ENCODE measurements around the gene NTN1. TPM values are rescaled to one million over a fixed set of nuclear protein-coding genes. Genes with fewer than 3 reads are reported as not detected.

Gene NTN1
- total RNA-seq, 1 experiment from 2014 or later, result 22.8 TPM

DNA sequence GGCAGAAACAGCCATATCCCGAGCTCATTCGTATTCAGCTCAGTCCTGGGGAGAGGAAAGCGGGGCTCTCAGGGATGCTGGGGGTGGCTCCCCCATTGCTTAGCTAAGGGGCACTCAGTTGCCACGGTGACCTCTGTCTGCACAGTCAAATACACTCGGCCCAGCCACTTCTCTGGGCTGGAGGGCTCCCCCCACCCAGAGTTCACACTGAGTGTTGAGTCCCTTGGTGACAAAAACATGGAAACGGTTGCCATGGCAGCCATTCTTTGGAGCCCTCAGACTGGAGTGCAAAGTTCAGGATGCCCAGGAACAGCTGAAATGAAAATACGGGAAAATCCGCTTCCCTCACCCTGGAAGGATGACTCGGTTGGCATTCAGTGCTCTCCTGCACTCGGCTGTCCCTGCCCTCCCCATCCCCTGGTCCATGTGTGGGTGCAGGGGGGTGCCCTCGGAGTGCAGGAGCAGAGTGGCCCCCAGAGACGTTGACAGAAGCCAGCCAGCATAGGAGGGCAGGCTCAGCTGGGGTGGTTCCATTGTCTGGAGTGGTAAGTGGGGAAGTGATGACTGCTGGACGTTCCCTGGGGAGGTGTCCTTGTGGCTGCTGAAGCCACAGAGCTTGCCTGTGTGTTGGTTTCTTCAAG lies 216.5 kb downstream of the NTN1 start:
- Histone ChIP-seq H3K4me3 (no peak overlapping the region), H3K27ac (no peak overlapping the region), H3K36me3 (no peaks in the 10 kb centered on the region), H3K9me3 (replicated peaks) (no peaks in the 10 kb centered on the region; the same call in 1 of the 2 replicates), H3K4me1 (replicated peaks) (peaks cover 31% of the 10 kb centered on the region), H3K27me3 (replicated peaks) (no peaks in the 10 kb centered on the region)
- no peak for DNase-seq (ENCODE audit: low read depth in 1 of 2, low spot score in 2 of 2)

DNA sequence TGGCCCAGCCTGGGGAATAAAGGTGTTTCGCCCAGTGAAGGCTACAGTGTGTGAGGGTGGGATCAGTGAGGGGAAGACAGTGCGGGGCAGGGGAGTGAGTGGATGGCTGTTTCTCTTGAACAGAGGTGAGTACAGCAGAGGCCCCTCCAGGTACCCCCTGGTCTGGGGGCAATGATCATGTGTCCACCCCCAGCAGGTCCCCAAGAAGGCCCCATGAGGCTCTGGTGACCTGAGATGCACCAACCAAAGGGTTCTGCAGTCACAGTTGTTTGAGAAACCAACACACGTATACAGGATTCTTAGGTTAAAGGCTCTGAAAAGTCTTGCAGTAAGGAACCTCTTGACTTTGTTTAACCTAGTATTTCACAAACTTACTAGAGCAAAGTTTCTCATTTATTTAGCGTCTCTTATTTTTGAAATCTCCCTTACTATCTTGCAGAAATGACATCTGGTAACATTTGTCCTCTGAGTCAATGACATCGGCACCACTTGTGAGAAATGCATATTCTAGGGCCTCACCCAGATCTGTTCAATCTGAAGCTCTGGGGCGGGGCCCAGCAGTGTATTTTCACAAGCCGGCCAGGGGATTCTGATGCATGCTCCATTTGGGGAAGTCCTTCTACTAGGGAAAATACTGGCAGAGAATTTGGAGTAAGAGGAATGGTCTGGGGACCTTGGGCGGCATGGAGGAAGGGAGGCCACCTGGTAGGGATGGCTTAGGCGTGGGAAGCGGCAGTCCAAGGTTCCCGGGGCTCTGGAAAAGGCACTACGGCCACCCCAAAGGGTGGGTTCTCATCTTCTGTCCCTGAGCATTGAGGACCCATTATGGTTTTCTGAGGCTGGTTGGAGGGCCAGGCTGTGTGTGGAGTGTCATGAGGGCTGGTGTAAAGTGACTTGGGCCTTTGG lies 217.3 kb downstream of the NTN1 start:
- H3K4me3 ChIP-seq, result no peak overlapping the region
- H3K9me3 ChIP-seq (replicated peaks), result no peaks in the 10 kb centered on the region; the same call in 1 of the 2 replicates
- no peaks in the 10 kb centered on the region for H3K36me3 ChIP-seq
- H3K27me3 ChIP-seq (replicated peaks), result no peaks in the 10 kb centered on the region
- H3K4me1 ChIP-seq (replicated peaks), result peaks cover 40% of the 10 kb centered on the region
- no peak for DNase-seq (ENCODE audit: low read depth in 1 of 2, low spot score in 2 of 2)
- no peak overlapping the region for H3K27ac ChIP-seq

GRCh38 chr17:9239246-9239792 lies 218.0 kb downstream of the NTN1 start:
- no peak overlapping the region for H3K4me3 ChIP-seq
- no peaks in the 10 kb centered on the region for H3K27me3 ChIP-seq (replicated peaks)
- DNase-seq (ENCODE audit: low read depth in 1 of 2, low spot score in 2 of 2), result no peak
- no peaks in the 10 kb centered on the region; the same call in 1 of the 2 replicates for H3K9me3 ChIP-seq (replicated peaks)
- H3K27ac ChIP-seq, result no peak overlapping the region
- no peaks in the 10 kb centered on the region for H3K36me3 ChIP-seq
- H3K4me1 ChIP-seq (replicated peaks), result peaks cover 47% of the 10 kb centered on the region

DNA sequence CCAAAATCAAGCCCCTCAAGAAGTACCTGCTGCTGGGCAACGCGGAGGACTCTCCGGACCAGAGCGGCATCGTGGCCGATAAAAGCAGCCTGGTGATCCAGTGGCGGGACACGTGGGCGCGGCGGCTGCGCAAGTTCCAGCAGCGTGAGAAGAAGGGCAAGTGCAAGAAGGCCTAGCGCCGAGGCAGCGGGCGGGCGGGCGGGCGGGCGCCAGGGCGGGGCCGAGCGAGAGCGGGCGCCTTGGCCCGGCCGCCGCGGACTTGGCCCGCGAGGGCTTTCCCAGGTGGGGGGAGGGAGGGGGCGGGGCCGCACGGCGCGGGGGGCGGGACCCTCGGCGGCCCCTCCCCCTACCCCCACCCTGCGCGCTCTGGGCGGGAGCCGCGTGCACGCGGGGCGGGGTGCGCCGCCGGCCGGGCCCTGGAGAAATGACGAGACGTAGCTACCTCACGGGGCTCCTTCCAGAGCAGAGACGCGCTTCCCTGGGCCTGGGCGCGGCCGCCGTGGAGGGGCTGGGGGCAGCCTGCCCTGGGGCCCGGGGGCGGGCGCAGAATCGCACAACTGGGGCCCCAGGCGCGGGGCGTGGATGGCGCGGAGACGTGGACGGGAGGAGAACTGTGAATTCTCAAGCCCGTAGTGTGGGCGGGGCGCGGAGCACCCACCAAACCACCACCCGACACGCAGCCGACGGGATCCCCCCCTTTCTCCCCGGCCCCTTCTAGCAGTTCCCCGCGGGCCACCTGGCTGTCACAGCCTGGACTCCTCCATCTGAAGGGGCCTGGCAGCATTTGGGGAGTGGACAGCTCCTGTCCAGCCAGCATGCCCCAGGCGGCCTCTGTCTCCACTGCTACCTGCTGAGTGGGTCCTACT lies 218.7 kb downstream of the NTN1 start:
- DNase-seq (ENCODE audit: low read depth in 1 of 2, low spot score in 2 of 2), result no peak
- peak overlapping the region; percentile 82 for H3K27ac ChIP-seq
- H3K4me3 ChIP-seq, result peak overlapping the region; percentile 19

DNA sequence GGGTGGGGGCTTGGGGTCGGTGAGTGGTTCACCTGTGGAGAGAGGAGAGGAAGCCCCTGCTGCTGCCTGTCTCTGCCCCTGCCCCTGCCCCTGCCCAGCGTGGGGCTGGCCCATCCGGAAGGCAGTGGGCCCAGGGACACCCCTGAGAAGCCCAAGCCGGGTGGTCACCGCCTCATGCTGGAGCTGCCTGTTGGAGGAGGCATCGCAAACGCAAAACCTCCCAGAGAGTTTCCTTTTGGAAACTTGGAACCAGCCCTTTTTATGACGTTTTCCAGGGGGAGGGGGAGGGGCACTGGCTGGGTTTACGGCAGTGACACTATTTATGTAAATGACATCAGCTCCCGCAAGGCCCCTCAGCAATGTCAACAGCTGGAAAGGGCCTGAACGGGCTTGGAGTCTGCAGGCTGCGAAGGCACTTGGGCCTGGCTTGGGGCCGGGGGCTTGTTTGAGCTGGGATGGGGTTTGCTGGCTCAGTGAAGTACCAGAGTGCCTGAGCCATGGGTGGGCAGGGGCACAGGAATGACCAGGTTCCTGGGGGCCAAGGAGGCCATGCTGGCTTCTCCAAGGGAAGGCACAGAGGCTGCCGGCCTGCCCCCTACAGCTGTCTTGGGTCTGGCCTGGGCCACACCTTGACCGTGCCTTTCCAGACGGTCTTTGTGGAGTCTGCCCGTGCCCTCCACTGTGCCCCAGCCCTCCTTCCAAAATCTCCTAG lies 219.5 kb downstream of the NTN1 start:
- H3K27ac ChIP-seq, result peak overlapping the region; percentile 82
- no peaks in the 10 kb centered on the region for H3K36me3 ChIP-seq
- H3K4me3 ChIP-seq, result peak overlapping the region; percentile 19
- H3K4me1 ChIP-seq (replicated peaks), result peaks cover 54% of the 10 kb centered on the region
- DNase-seq (ENCODE audit: low read depth in 1 of 2, low spot score in 2 of 2), result peak; percentile 88
- H3K27me3 ChIP-seq (replicated peaks), result no peaks in the 10 kb centered on the region
- no peaks in the 10 kb centered on the region; the same call in 1 of the 2 replicates for H3K9me3 ChIP-seq (replicated peaks)

More for the DNA sequence above, 218.7 kb downstream of the NTN1 start:
- peaks cover 54% of the 10 kb centered on the region for H3K4me1 ChIP-seq (replicated peaks)
- no peaks in the 10 kb centered on the region for H3K27me3 ChIP-seq (replicated peaks)
- no peaks in the 10 kb centered on the region; the same call in 1 of the 2 replicates for H3K9me3 ChIP-seq (replicated peaks)
- H3K36me3 ChIP-seq, result no peaks in the 10 kb centered on the region

- no peaks in the 10 kb centered on the region for H3K27me3 ChIP-seq (replicated peaks)
- no peak overlapping the region for H3K4me3 ChIP-seq
- no peaks in the 10 kb centered on the region for H3K36me3 ChIP-seq
- H3K27ac ChIP-seq, result peak overlapping the region; percentile 82
- DNase-seq (ENCODE audit: low read depth in 1 of 2, low spot score in 2 of 2), result peak in 1 of 2 experiments; percentile 38
- no peaks in the 10 kb centered on the region; the same call in 1 of the 2 replicates for H3K9me3 ChIP-seq (replicated peaks)
- H3K4me1 ChIP-seq (replicated peaks), result peaks cover 54% of the 10 kb centered on the region
Observed at GRCh38 chr17:9241371-9241712, 220.0 kb downstream of the NTN1 start.

DNA sequence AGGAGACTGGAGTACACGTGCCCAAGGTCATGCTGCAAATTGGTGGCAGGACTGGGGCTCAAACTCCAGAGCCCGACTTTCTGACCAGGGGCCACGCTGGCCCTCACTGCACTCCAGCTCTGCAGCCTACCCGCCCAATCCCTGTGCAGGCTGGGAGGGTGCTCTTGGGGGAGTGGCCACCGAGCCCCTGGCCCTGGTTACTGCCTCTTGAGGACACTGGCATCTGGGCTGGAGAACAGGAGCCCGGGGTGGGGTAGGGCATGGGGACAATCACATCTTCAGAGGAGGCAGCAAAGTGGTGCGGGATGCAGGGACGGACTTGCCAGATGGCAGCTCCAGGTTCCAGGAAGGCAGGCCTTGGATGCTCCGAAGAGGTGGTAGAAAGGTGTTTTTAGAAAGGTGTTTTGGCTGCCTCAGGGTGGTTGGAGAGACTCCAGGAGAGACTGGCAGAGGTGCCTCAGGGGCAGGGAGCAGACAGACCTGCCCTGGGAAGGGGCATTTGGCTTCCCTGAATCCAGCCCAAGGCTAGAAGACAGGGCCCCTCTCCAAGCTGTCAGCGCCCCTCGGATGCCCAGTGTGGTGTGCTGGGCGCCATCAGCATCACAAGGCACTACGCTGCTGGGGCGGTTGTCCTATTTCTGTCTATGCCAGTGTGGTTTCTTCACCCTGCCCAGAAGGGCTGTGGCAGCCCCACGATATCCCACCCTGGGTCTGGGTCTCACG lies 220.6 kb downstream of the NTN1 start:
- no peak overlapping the region for H3K4me3 ChIP-seq
- DNase-seq (ENCODE audit: low read depth in 1 of 2, low spot score in 2 of 2), result no peak
- H3K9me3 ChIP-seq (replicated peaks), result no peaks in the 10 kb centered on the region; the same call in 1 of the 2 replicates
- H3K27ac ChIP-seq, result peak overlapping the region; percentile 24
- H3K36me3 ChIP-seq, result no peaks in the 10 kb centered on the region
- no peaks in the 10 kb centered on the region for H3K27me3 ChIP-seq (replicated peaks)
- peaks cover 54% of the 10 kb centered on the region for H3K4me1 ChIP-seq (replicated peaks)

- Histone ChIP-seq H3K27me3 (replicated peaks) (no peaks in the 10 kb centered on the region), H3K4me1 (replicated peaks) (peaks cover 54% of the 10 kb centered on the region), H3K4me3 (no peak overlapping the region), H3K9me3 (replicated peaks) (no peaks in the 10 kb centered on the region; the same call in 1 of the 2 replicates), H3K36me3 (no peaks in the 10 kb centered on the region), H3K27ac (peak overlapping the region; percentile 24)
- DNase-seq (ENCODE audit: low read depth in 1 of 2, low spot score in 2 of 2), result peak; percentile 66 to 75
Observed at GRCh38 chr17:9242497-9242881, 221.2 kb downstream of the NTN1 start.

- Histone ChIP-seq H3K27me3 (replicated peaks) (no peaks in the 10 kb centered on the region), H3K4me1 (replicated peaks) (peaks cover 54% of the 10 kb centered on the region), H3K9me3 (replicated peaks) (no peaks in the 10 kb centered on the region; the same call in 1 of the 2 replicates), H3K36me3 (no peaks in the 10 kb centered on the region), H3K4me3 (no peak overlapping the region), H3K27ac (peak overlapping the region; percentile 24)
- DNase-seq (ENCODE audit: low read depth in 1 of 2, low spot score in 2 of 2), result no peak
Observed at GRCh38 chr17:9242983-9243382, 221.7 kb downstream of the NTN1 start.

- no peak overlapping the region for H3K4me3 ChIP-seq
- peak in 1 of 2 experiments; percentile 27 for DNase-seq (ENCODE audit: low read depth in 1 of 2, low spot score in 2 of 2)
- peaks cover 53% of the 10 kb centered on the region for H3K4me1 ChIP-seq (replicated peaks)
- no peaks in the 10 kb centered on the region for H3K36me3 ChIP-seq
- H3K9me3 ChIP-seq (replicated peaks), result no peaks in the 10 kb centered on the region; the same call in 1 of the 2 replicates
- H3K27me3 ChIP-seq (replicated peaks), result no peaks in the 10 kb centered on the region
- H3K27ac ChIP-seq, result peak overlapping the region; percentile 21; the same call in 1 of the 2 replicates
Observed at GRCh38 chr17:9244066-9245052, 223.0 kb downstream of the NTN1 start.

DNA sequence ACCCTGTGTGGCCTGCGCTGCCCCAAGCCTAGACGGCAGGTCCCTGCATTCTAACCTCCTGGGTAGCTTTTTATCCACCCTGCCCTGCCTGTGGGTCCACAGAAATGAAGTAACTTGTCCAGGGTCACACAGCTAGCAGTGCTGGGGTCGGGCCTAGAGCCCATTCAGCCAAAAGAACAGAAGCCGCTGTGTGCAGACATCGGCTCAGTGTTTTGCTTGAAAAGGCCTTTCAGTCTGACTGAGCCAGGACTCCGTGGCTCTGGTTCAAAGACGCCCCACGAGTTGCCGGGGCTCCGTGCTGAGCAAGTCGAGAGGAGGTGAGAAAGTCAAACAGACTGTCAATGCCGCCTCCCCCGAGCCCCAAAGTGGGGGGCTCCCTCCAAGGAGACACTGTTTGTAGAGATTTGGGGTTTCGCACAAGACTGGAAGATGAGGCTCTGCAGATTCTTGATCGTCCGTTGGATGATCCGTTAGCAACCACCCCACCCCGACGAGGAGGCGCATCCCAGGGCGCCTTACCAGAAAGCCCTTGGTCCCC lies 226.2 kb downstream of the NTN1 start:
- no peaks in the 10 kb centered on the region for H3K27me3 ChIP-seq (replicated peaks)
- no peaks in the 10 kb centered on the region for H3K36me3 ChIP-seq
- DNase-seq (ENCODE audit: low read depth in 1 of 2, low spot score in 2 of 2), result no peak
- no peak overlapping the region for H3K4me3 ChIP-seq
- peaks cover 26% of the 10 kb centered on the region for H3K4me1 ChIP-seq (replicated peaks)
- H3K27ac ChIP-seq, result no peak overlapping the region
- no peaks in the 10 kb centered on the region for H3K9me3 ChIP-seq (replicated peaks)

Data from SJSA1 (cell line).